KBM-7 (cell line): ENCODE measurements around the gene ZDHHC14.

Experiments used
- DNase-seq: peaks from one replicate; pipeline ENCODE4 v3.0.0-alpha.2; 2015
- in situ Hi-C: fragments of 300-500 bp; cut with MboI; formaldehyde crosslinking; loops from 2 replicates; pipeline ENCODE4 v1.14.3; 2020; ENCODE audit warnings: low sequenced_read_pairs, low pct_unique_long_range_greater_than_20kb, mixed read lengths

The ZDHHC14 gene

GRCh38 chr6:157724960-157725741 is 344.2 kb downstream of the ZDHHC14 start:
- no peak for DNase-seq
- in situ Hi-C loops, result no loop called here

DNA sequence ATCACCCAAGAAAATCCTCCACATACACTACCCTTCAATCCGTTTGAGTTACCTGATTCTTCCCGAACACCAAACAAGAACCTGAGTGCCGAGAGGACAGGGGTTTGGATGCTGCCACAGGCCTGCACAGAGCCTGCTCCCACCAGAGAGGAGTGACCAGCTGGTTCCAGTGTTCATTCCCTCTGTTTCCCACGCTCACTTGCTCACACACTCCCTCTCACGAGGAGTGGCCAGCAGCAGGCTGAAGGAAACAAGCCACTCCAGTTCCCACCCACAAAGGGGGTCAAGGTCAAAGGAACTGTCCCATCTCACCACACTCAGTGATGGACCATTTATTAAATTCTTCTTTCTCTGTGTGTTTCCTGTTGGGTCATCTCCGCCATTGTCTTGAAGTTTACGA is 344.8 kb downstream of the ZDHHC14 start:
- no peak for DNase-seq
- in situ Hi-C loops, result no loop called here

DNA sequence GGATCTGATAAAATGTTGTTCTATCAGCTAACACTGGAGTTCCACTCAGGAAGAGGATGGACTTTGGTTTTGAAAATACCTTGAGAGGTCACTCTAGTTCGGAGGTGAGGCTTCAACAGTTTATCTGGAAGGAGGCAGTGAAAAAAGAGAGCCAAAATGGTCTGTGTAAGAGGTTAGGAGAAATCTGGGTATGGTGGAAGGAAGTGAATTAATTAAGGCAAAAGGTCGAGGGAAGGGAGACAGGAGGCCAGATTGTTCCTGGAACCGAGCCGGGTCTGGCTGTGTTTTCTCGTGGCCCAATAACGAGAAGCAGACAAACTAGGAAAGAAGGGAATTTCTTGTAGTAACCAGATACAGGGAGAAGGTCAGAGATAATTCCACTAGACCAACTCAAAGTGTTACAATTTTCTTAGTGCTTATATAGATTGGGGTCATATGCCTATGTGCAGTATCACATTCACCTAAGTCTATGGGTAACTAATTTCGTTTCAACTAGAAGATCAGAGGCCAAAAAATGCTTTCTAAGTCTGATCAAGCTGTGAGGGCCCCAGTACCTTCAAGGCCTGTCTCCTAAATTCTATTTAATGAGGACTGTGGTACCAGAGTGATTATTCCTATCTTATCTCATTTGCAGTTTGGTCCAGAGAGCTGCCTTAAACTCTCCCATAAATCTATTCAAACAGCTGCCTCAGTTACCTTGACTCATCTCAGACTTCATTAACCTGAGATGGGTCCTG is 346.1 kb downstream of the ZDHHC14 start:
- in situ Hi-C loops, result no loop called here

More for the DNA sequence above, 346.1 kb downstream of the ZDHHC14 start:
- no peak for DNase-seq
